GM19395 (cell line): Measurements from ENCODE around the gene IQUB.
"Not testable (repeated sequence)": the region's sequence is repeated elsewhere in the genome, so short reads cannot be mapped to it uniquely, and the experiment has no call there.

Experiments
- ATAC-seq: cut with Tn5 transposase; IDR thresholded peaks from one replicate; pipeline ENCODE4 v1.9.1; 2021; ENCODE audit warnings: mild to moderate bottlenecking, moderate library complexity; ENCODE audit not compliant: unreplicated experiment

The IQUB gene

DNA sequence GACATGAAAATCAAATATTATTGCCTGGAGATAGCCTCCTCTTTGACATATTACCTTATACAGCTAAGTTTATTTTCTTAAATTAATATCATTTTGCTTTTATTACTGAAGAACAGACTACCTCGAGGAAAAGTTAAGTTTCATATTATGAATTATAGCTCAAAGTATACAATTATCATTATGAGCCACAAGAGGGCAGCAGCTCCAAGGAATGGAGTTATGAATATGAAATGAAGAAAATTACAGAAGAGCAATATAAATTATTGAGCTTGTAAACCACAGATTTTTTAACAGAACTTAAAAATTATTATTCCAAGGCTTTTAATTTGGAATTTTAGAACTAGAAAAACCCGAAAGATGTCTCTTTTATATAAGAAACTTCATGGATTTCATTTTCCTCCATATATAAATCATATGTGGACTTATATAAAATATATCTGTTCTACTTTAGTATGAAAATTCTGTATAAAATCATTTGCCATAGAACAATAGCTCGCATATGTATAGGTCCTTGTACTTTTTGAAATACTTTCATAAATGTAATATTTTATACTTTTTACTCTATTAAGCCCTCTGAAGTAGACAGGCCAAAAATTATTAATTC lies 40.1 kb downstream of the IQUB start:
- peak; percentile 74 for ATAC-seq

DNA sequence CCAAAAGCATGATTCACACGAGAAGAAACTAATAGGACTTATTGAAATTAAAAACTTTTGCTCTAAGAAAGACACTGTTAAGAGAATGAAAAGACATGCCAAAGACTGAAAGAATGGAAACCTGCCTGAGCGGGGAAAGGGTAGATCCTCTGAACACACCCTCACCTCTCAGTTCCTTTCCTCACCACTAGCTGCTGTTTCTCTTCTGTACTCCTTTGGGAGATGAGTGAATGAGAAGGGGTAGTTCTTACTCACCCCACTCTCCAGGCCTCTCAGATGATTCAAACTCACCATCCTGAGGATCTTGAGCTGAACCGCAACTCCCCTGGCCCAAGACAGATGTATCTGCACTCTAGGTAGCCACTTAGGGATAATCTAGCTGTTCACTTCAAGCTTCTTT lies 41.9 kb downstream of the IQUB start:
- peak; percentile 77 for ATAC-seq

DNA sequence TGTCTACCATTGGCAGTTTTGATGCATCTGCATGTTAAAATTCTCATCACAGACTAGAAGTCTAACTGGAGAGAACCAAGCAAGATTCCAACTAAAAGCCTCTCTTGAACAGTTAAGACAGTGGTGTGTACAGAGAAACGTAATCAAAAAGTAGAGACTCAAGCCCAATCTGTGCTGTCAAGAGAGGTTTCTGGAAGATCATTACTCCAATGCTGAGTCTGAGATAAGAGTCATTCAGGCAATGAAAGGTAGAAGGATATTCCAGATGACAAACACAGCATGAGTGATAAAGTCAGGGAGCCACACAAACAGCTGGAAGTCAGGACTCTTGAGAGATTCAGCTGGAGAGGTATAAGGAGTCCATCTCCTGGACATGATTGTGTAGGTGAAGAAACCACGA lies 48.7 kb downstream of the IQUB start:
- no peak for ATAC-seq

DNA sequence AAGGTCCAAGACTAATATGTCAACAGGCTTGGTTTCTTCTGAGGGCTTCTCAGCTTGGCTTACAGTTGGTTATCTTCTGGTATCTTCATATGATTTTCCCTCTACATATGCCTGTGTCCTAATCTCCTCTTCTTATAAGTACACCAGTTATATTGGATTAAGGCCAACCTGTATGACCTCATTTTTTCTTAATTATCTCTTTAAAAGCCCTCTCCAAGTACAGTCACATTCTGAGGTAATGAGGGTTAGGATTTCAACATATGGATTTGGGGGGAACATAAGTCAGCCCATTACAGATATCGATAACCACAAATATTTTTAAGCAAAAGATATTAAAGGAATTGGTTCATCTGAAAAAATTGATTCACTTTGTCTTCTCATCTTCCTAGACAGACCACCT lies 49.2 kb downstream of the IQUB start:
- ATAC-seq: no peak

DNA sequence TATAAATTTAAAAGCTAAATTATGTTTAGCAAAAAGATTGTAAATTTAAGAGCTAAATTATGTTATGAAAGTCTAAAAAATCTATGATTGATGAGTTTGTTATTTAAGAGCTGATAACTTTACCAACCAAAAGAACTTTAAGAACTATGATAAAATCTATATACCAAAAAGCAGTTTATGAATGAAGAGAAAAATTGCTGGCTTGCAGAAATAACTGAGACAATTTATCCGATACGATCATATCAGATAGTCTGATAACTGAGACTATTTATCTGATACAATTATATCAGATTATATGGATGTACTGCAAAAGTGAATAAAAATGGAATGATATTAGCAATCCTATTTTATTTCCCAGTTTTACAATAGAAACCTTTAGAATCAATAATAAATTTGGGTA lies 50.2 kb downstream of the IQUB start:
- no peak for ATAC-seq

DNA sequence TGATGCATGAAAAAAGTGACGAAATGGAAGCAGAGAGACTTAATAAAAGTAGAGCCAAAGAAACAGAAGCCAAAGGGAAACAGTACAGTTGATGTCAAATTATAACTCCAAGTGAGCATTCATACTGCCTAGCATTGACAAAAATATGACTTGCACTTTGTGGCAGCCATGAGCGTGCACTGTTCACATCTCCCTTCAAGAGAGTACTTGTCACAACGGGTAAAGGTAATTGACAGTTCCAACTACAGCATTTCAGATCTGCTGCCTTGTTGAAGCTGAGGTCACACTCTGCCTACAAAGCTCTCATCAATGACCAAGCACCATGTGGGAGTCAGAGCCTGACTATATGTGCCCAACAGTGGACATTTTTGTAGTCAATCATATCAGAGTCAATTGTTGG lies 54.3 kb downstream of the IQUB start:
- ATAC-seq: no peak

DNA sequence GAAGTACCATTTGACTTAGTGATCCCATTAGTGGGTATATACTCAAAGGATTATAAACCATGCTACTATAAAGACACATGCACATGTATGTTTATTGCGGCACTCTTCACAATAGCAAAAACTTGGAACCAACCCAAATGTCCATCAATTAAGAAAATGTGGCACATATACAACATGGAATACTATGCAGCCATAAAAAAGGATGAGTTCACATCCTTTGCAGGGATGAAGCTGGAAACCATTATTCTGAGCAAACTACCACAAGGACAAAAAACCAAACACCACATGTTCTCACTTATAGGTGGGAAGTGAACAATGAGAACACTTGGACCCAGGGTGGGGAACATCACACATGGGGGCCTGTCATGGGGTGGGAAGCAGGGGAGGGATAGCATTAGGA lies 56.3 kb downstream of the IQUB start:
- ATAC-seq: not testable (repeated sequence)

DNA sequence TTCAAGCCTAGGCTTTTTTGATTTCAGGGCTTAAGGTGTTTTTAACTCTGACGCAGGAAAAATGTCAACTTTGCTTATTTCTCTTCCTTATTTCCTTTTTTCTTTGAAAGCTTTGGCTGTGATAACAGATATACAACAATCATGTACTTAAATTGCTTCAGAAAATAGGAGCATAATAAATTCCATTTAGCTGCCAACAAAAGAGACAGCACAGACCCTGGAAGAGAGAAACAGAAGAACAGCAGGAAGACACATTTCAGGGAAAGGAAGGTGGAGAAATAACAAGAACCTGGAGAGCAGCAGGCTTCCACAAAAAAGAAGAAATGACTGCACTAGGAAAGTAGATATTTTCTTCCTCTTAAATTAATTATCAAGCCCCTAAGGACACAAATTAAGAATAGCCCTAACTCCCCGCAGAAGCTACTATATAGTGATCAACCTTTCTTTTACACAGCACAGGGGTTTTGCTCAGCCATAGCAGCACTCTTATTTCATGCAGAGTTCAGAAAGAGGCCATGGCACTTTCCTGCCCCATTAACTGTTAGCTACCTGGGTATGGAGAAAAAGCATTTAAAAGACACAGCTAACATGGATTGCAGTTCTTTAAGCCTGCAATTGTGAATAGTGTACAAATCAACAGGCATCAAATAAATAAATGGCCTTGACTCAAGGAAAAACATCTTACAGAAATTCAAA lies 61.5 kb downstream of the IQUB start:
- ATAC-seq: no peak

DNA sequence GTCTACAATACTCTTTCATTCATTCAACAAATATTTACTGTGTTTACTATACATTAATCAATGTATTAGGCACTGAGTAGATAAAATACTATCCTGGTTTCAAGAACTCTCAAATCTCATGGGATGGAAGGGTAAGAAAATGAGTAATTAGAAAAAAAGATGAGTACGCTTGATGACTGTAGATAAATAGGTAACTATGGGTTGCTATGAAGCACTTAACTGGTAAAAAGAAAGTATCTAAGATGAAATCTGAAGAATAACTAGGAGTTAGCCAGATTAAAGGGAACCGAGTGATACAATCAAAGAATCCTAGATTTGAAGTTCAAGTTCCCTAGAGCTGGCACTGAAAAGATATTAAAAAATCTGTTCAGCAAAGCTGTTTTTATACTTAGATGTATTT lies 62.1 kb downstream of the IQUB start:
- ATAC-seq: no peak

DNA sequence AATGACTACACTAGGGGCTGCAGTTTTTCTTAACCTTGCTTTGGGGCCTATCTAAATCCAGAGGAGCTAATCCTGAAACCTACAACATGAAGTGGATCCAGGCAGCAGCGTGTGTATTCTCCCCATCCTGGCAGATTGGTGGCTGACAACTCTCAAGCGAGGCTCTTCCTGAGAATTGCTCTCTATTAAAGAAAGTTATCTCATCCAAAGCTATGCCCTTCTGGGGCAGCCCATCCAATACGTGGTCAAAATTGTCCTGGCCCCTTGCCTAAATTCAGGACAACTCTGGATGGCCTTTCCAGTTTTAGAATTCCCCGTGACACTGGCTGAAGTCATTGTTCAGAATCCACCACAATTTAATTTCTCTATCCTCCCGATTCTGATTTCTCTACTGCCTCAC lies 66.1 kb downstream of the IQUB start:
- ATAC-seq: no peak

DNA sequence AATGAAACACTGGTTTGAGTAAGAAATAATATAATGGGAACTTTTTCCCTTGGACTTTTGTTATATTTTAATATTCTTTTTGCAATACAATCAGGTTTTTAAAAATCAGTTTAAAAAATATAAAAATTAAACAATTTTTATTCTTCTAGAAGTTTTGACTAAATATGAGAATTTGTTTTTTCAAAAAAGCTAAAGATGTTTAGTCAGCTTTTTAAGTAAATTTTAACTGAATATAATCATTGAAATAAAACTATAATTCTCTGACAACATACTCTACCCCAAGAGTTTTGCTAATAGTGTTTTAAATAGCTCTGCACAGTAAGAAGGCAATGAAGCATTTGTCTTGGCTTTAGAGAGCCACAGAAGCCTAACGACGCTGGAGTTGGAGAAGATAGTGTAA lies 70.5 kb downstream of the IQUB start:
- ATAC-seq: no peak

DNA sequence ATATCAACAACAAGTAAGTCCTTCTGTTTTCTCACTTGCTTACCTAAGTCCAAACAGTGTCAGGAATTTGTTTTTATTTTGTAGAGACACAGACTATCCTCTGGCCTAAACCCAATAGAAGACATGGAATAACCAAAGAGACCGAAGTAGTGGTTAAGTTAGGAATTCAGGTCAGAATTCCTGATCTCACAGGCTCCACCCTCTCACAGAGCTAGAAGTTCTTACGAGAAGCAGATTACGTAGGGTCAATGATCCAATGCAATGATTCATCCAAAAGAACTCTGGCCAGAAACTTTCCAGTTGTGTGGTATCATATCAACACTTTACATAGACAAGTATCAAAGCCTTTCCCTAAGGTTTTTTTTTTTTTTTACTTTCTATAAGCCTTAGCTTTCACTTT lies 73.8 kb downstream of the IQUB start:
- no peak for ATAC-seq

DNA sequence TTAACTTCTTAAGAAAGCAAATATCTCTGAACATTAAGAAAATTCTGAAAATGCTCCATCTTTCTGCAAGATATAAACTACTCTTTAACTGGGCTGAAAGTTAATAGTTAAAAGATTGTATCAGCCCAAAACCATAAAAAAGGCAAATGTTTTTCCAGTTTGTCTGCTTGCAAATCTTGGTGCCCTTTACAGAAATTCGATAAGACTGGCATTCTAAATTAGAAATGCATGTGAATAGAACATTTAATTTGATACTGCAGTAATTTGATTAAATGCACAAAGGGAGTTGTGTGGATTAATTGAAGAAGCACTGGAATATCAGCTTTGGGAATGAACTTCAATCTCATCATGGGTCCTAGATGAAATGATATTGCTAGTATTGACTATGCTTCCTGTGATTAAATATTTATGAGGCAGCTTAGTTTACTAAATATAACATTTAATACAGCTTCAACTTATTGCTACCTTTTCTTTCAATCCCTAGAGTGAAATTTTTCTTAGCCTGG lies 78.4 kb downstream of the IQUB start:
- ATAC-seq: no peak

DNA sequence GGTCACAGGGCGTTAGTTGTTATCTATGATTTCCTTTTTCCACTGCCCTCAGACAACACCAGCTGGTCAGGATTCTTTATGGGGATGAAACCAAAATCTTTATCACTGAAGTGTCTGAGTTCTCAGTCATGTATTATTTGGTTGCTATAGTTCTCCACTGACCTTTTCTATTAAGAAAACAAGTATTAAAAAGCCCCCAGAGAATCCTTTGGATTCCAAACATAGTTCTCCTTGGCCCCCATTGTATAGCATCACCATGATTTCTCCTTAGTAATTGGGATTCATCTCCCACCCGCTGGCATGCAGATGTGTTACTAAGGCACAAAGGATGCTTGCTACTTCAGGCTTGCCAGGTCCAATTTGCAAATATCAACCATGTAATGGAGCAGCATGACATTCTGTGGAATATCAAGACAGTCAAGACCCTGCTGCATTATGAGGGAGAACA lies 94.3 kb downstream of the IQUB start:
- ATAC-seq: no peak

DNA sequence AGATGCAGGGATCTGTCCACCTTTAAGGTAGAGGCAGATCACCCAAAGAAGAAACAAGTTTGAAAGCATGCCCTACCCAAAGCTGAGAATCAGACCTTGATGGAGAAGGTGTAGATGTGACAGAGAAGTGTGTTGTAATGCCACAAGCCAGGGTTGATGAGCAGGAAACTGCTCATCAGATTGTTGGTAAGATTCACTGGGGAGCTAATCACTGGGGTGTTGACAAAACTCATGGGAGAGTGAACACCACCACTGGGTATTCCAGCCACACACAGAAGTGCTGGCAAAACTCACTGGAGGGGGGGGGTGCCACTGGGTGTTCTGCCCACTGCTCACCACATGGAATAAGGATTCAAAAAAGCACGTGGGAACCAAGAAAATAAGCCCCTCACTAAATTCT lies 95.2 kb downstream of the IQUB start:
- ATAC-seq: no peak

DNA sequence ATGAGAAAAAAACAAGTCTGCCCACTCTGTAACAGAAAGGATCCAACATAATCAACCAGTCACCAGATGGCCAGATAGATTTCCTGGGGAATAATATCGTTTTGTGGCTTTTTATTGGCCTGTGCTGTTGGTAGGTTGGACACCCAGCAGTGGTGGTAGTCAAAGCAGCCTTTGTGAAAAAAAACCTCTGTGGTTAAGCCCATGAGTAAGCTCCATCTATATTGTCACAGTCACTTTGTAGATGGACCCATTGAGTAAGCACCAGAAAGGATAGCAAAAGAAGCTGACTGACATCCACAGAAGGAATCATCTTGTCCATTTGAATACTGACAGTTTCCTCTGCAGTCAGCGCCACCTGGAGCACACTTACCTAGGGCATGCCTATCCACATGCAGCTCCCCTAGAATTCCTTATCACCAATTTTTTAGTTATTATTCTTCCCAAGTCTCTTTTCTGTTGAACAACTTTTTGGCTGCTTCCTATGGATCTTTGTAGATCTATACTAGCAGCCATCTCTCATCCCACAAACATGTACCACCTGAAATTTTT lies 96.9 kb downstream of the IQUB start:
- ATAC-seq: no peak

DNA sequence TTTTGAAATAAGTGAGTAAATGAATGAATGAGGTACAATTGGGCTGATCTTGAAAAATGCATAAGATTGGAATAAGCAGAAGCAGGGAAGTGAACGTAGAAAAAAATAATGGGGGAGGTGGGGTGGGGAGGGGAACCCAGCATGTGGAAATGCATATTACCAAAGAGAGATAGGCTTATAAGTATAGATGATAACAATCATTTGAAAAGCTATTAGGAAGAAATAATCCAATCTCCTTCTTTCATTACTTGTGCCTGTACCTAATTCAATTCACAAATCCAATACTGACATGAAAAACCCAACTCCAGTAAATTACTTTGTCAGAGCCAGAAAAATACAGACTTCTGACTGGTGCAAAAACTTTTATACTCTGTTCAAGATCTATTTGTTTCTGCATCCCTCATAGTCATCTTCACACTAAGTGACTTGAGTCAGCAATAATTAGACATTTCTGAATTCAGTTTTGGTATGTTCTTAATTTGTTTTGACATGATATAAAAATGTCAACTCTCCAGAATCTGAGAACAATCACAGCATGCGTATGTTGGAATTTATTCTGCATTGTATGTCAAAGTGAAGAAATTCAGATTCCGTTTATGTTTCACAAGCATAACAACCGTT lies 99.2 kb downstream of the IQUB start:
- no peak for ATAC-seq

DNA sequence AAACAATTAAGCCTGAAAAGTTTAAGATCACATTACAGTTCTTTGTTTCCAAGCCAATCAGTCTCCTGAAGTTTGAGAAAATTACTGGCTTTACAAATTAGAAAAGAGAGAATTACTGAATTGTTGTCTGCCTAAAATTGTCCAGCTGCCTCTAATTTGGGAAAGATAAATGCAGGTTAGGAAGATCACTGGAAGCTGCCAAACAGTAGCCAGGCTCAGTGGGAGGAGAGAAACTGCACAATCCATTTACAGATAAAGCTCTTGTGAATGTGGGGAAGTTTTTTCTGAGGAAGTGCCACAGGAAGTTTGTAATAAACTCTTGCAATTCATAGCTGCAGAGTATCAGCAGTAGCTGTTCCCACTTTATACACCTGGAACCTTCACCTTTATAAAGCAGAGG lies 100.7 kb downstream of the IQUB start:
- no peak for ATAC-seq

DNA sequence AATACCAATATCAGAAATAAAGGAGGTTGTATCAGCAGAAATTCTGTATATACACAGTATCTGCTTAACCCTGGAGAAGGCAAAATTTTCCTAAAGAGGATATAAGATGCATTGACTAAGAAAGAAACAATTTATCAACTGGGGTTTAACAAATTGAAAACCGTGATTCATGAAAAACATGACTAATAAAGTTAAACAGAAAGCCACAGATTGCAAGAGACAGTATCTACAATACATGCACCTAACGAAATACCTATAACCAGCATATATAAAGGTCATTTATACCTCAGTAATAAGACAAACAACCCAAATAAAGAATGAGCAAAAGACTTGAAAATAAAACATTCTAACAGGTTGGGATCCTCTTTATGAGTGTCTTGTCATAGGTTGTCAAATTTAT lies 101.8 kb downstream of the IQUB start:
- no peak for ATAC-seq

DNA sequence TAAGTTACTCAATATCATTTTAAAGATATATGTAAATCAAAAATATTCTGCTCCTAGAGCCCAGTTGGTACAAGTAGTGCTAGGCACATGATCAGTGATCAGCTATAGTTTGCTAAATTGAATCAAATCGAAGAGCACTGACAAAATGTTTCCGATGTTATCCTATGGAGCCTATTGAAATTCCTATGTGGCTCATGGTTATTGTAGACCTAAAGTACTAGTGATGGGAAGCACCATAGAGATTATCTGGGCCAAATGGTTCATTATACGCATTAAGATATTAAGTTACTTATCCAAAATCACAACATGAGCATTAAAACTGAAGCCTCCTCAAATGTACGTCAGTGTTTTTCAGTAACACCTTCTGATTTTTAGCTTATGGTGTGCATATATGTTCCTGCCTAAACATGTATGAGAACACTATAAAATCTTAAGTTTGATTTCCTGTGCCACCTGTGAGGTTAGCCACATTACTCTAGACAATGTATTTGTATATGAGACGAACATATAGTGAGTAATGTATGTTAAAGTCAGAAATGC lies 103.2 kb downstream of the IQUB start:
- ATAC-seq: no peak

DNA sequence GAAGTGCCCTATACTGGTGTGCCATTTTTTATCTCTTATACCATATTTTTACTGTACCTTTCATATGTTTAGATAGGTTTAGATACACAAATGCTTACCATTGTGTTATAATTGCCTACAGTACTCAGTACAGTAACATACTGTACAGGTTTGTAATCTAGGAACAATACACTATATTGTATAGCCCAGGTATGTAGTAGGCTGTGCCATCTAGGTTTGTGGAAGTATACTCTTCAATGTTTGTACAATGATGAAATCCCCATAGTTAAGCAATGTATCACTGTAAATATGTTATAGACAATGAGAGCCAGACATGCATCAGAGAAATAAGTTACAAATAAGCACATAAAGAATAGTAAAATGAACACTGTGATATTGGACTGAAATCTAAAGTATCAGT lies 109.1 kb downstream of the IQUB start:
- no peak for ATAC-seq

DNA sequence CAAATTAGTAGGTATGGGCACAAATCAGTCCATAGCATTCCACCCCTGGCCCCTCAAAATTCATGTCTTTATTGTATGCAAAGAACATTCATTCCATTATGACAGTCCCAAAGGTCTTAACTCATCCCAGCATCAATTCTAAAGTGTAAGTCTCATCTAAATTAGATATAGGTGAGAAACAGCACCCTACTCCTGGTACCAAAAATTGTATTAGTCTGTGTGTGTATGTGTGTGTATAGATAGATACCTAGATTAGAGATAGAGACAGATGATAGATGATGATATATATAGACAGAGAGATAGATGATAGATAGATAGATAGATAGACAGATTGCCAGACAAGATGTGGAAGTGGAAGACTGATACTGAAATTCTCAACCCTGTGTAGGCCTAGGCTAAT lies 109.9 kb downstream of the IQUB start:
- ATAC-seq: no peak
